Activated CD8-positive, alpha-beta memory T cell treated with anti-CD3 and anti-CD28 coated beads, Interleukin-2, amount 50 U/mL, for 24 hours (primary cell): ENCODE results near the gene C7orf25.

Source experiments
- DNase-seq: peaks from one replicate; pipeline ENCODE4 v3.0.0-alpha.2; 2020; ENCODE audit errors: extremely low read depth

Gene C7orf25

DNA sequence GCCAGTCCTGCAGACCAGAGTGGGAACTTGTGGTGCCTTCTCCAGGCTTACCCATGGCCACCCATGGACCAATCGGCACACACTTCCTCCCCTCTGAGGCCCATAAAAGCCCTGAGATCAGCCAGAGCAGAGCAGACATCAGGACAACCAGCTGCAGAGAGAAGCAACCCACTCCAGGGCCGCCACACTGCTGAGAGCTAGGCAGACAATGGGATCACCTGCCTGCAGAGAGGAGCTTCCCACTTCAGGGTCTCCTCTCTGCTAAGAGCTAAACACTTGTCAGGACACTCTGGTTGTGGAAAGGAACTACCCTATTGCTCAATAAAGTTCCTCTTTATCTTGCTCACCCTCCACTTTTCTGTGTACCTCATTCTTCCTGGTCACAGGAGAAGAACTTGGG, 34.0 kb downstream of the C7orf25 start:
- DNase-seq = no peak

DNA sequence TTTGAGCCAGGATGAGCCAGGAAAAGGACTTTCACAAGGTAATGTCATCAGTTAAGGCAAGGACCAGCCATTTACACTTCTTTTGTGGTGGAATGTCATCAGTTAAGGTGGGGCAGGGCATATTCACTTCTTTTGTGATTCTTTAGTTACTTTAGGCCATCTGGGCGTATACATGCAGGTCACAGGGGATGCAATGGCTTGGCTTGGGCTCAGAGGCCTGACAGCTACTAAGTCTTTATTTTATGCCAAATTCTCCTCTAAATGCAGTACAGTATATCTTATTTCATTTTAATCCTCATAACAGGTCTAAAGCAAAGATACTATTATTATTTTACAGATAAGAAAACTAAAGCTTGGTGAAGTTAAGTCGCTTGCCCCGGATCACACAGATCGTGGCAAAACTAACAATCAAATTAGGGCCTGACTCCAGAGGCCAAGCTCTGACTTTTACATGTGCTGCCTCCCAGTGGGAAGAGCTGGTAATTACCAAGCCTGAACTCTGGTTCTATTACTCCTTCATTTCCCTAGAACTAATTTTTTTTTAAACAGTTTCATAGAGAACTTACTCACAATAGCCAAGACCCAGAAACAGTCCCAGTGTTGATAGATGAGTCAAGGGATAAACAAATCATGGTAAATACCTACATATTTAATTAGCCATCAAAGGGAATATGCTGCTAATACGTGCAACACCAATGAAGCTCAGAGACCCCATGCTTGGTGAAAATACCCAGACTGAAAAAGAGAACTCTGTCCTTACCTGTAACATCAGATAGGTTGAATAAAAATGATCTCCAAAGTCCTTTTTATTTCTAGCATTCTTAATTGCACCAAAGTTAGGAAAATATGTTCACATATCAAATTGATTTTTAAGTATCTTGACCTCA, 35.4 kb downstream of the C7orf25 start:
- no peak for DNase-seq

DNA sequence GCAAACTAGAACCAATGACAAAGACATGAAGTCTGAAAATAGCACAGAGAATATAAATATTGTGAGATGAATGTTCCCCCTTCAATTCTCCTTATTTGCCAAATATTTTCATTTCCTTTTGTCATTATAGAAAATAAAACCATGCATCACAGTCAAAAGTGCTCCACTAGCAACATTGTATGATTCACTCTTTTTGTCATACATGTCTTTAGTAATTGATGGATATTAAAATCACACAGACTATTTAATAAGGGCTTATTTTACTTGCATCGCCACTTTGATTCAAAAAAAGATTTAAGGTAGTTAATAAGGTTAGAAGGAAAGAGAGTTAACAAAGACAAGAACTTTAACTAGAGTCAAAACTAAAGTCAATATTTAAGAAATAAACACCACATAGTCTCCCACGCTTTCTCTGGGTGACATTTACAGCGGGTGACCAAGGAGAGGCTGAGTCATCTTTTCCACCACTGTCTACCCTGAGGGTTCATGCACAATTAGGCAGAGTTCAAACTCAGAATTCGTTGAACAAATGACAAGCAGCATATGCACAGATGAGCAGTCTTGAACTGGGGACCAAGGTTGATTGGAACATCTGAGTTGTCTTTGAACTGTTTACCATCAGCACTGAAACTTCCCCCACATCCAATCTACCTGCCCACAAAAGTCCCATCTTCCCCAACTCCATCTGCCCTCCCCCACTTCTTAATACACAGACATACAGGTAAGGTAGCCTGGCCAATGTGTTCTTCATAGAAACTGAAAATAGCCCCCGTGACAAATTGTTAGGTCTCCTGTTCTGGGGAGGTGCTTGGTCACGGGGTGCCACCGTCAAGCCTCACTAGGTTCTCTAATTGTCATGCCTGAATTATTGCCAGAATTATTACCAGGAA, 42.5 kb downstream of the C7orf25 start:
- no peak for DNase-seq

DNA sequence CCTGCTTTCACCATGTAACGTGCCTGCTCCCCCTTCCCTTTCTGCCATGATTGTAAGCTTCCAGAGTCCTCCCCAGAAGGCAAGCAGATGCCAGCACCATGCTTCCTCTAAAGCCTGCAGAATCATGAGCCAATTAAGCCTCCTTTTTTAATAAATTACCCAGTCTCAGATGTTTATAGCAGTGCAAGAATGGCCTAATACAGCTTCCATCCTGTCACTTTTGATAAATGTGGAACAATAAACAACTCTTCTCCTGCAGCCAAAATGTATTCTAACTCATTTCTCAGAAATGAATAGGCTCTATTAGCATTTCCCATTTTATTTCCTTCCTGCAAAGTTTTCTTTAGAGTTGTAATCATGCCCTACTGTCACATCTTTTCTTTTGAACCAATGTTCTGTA, 43.4 kb downstream of the C7orf25 start:
- DNase-seq = no peak
